HG02759 (cell line): ENCODE data around the gene FBRSL1.
A peak's percentile ranks its signal among the peaks of the same experiment; 100 is the strongest.

Source experiments
- ATAC-seq: cut with Tn5 transposase; IDR thresholded peaks from one replicate; pipeline ENCODE4 v1.9.1; 2021; ENCODE audit warnings: mild to moderate bottlenecking, moderate library complexity; ENCODE audit not compliant: unreplicated experiment

The FBRSL1 gene

DNA sequence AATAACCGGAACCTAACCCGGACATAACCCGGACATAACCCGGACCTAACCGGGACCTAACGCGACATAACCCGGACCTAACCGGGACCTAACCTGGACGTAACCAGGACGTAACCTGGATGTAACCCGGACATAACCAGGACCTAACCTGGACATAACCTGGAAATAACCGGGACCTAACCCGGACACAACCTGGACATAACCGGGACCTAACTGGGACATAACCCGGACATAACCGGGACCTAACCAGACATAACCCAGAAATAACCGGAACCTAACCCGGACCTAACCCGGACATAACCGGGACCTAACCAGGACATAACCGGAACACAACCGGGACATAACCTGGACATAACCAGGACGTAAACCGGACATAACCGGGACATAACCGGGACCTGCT, 6.7 kb upstream of the FBRSL1 start:
- no peak for ATAC-seq

DNA sequence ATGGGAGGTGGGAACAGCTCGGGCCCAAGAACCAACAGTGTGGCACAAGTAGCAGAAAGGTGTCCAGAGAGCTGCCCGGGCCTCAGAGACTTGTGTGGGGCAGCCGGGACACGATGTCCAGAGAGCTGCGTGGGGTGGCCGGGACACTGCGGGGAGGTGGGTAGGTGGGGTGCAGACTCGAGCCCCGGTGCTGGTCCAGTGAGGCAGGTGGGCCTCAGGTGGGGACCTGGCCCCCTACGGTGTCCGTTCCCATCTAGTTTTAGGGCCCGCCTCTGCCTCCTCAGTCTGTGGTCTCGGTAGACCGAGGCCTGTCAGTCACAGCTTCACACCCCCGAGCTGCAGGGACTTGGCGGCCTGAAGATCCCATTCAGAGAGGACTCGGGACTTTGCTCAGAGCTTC, 6.3 kb upstream of the FBRSL1 start:
- ATAC-seq: no peak

DNA sequence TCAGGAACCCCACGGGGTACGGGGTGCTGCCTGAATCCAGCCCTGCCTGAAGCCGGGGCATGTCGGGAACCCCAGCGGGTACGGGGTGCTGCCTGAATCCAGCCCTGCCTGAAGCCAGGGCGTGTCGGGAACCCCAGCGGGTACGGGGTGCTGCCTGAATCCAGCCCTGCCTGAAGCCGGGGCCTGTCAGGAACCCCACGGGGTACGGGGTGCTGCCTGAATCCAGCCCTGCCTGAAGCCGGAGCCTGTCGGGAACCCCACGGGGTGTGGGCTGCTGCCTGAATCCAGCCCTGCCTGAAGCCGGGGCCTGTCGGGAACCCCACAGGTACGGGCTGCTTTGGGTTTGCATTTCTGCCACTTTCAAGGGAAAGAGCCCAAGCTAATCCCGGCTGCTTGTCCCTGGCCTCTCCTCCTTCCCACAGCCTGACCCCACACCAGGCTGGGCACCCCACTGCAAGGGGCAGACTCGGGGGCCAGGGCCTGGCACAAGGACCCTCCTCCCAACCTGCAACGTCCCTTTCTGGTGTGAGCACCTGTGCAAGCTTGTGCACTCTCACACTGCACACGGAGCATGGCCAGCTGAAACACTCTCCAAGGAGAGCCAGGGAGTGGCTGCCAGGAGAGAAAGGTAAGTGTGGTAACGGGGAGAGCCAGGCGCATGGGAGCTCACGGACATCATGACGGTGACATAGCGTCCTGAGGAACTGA, 5.6 kb upstream of the FBRSL1 start:
- ATAC-seq: no peak

- no peak for ATAC-seq
These were observed 5.0 kb upstream of the FBRSL1 start for GRCh38 chr12:132484891-132485441.

GRCh38 chr12:132485619-132486018, 4.3 kb upstream of the FBRSL1 start:
- ATAC-seq: no peak

DNA sequence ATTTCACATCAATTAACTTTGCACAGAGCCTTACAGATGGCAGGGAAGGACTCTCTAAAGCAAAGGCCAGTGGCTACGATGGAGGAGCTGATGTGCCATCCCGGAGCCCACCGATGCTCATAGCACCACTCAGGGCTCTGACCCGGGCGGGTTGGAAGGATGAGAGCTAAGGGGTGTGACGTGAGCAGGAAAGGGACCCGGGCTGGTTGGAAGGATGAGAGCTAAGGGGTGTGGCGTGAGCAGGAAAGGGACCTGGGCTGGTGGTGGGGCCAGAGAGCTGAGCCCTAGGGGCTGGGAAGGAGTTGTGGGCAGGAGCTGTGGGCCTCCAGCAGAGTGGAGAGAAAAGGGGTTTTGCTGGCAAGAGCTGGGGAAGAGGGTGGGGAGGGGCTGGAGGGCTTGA, 3.8 kb upstream of the FBRSL1 start:
- no peak for ATAC-seq

DNA sequence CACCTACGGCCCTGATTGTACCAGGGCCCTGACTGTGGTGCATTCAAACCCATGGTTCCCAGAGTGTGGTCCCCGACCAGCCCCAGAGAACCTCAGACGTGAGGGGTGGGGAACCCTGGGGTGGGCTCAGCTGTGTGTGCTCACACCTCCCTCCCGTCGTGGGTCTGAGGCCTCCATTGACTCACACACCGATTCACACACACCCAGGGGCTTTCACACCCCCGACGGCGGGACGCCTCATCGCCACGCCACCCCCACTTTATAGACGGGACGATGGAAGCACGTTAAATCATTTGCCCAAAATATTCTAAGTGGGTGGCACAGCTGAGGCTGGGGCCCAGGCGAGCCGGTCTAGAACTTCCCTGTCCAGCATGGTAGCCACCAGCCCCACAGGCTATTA, 3.4 kb upstream of the FBRSL1 start:
- no peak for ATAC-seq

DNA sequence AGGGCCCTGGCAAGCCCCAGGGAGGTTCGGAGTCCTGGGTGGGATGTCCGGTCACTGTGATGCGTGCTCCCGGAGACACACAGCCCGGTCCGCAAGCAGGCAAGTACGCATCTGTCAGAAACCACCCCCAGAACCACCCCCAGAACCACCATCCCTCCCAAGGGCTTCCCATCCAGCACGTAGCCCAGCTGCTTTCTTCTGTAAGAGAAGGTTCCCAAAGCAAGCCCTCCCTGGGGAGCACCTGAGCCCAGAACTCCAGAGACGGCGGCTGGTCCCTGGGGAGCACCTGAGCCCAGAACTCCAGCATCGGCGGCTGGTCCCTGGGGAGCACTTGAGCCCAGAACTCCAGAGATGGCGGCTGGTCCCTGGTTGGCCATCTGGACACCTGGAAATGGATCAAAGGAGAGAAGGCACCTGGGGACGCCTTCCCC, 2.6 kb upstream of the FBRSL1 start:
- no peak for ATAC-seq

DNA sequence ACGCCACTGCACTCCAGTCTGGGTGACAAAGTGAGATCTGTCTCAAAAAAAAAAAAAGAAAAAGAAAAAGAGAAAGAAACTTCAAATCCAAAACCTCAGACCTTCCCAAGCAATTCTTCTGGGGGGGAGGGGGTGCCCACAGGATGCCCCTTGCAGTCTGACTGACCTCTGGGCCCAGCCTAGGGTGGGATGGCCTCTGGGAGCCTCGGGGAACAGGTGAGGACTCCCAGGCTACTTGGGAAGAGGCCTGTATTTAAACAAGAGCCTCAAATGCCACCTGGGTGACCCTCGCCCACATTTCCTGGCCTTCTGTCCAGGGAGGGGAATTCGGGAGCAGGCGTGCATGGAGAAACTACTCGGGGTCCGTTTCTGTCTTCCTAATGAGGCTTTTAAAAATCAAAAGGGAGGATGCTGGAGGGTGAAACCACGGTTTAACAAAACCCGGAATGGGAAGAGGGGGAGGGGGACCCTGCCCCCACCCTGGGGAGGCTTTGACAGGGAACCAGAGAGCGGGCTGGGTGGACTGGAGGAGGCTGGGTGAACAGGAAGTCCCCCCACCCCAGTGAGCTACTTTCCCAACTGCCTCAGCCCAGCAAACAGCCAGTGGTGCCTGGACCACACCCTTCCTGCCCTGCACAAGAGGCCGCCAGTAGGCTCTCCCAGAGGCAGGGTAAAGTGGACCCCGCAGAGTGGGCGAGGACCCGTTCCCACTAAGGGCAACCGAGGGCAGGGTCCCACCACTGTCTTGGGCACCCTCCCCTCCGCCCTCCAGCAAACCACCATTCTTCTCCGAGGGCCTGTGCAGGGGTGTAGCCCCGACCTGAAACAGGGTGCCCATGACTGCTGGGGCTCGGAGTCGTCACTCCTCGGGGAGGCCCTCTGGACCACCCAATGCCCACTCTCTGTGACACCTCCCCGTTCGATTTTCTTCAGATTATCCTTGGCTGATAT, 1.5 kb upstream of the FBRSL1 start:
- ATAC-seq: no peak

DNA sequence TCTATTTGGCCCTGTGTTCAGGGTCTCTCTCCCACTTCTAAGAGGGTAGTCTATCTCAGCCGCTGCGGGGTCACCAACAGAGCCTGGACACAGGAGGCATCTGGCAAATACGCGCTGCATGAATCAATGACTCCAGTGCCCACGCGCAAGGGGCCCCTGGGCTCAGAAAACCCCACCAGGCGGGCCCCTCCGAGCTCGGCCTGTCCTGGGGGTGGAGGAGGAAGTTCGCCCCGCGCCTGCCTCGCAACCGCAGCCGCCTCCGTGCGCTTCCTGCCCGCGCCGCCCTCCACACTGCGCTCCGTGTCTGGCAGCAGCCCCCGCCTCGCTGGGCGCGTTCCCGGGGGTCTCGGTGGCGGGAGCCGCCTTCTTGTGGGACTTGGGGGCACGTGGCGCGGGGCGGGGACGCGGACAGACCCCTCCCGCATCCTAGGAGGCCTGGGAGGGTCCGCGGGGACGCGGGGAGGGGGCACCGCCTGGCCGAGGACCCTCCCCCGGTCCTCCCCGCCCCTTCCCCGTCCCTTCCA, 811 bp upstream of the FBRSL1 start:
- peak; percentile 30 for ATAC-seq

GRCh38 chr12:132490422-132491137, 629 bp downstream of the FBRSL1 start:
- ATAC-seq: peak; percentile 4

DNA sequence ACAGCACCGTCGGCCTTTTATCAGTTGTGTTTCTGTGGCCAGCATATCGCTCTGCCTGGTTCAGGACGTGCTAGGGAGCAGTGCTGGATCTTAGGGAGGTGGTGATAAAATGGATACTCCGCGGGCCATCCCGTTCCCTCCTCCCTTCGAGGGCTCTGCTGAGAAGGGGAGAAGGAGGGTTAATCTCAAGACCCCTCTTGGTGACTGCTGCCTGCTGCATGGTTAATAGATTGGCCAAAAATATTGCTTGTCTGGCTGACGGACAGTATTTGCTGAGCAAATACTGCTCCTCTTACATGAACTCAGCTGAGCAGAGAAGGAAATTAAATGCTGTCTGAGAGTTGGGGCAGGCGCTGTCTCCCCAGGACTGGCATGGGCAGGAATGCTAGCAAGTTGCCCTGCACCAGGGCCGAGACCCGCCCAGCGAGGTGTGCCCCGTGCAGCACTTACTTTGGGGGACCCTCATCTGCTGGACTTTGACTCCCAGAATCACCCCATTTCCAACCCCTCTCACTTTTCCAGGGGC, 1.2 kb downstream of the FBRSL1 start:
- no peak for ATAC-seq

DNA sequence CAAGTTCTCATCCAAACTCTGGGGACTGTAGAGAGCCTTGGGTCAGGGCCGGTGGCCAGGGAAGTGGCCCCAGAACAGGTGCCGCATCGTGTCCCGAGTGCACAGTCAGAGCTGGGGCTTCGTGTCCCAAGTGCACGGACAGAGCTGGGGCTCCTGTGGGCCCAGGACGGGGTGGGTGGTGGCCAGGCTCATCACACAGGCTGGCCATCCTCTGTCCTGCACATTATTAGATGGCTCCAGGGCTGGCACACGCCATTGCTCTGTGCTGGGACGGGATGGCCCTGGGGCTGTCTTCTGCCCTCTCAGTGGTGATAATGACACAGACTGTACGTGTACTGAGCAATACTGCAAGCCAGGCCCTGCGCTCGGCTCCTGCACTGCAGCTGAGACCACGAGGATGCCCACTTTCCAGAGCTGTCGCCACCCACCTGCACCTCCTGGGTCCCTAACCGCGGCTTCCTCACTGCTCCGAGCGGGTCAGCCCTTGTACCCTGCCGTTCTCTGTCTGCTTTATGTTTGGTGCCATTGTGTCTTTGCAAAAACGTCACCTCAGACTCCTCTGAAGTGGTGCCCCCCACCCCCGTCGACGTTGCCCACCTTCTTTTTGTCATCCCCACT, 1.9 kb downstream of the FBRSL1 start:
- ATAC-seq: no peak

DNA sequence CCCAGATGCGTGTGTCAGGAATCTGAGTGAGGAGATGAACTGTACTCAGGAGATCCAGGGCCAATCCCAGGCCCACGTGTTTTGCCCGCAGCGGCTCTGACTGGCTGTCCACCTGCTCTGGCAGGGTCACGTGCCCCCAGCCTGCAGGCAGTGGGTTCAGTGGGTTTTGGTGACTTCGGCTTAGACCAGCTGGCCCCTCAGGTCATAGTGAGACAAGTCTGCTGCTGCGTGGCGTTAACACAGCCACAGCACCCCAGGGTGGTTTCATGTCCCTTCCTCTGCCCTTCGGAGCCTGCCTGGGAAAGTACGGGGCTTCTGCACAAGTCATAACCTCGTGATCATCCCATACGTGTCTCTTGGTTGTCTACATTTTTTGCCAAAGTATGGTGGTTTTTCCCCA, 2.6 kb downstream of the FBRSL1 start:
- peak; percentile 28 for ATAC-seq

- ATAC-seq: no peak
These were observed 3.0 kb downstream of the FBRSL1 start for GRCh38 chr12:132492951-132493350.

- no peak for ATAC-seq
These were observed 3.7 kb downstream of the FBRSL1 start for GRCh38 chr12:132493482-132494178.

- no peak for ATAC-seq
These were observed 4.6 kb downstream of the FBRSL1 start for GRCh38 chr12:132494294-132495164.

DNA sequence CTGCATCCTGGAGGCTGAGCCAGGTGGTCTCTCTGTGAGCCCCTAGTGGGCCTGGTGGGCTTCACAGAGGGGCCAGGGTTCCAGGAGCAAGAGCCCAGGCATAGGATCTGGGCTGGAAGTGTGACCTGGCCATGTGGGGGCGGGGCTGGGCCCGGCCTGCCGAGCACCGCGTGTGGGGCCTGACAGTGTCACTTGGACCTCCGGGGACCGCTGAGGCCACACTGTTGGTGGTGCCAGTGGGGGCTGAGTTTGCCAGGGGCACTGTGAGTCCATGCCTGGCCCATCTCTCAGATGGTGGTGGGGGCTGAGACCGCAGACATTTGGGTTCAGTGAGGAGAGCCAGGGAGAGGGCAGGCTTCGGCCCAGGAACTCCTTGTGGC, 5.2 kb downstream of the FBRSL1 start:
- ATAC-seq: no peak
